Caki2 (cell line): Measurements from ENCODE around the gene TBKBP1. TPM values are rescaled to one million over a fixed set of nuclear protein-coding genes. Genes with fewer than 3 reads are reported as not detected.

Experiments
- DNase-seq: peaks from one replicate; pipeline ENCODE4 v3.0.0-alpha.2; 2015; ENCODE audit warnings: low read depth
- in situ Hi-C: cut with HindIII; loops from 2 replicates; pipeline ENCODE4 v1.10.0; 2016; ENCODE audit warnings: low sequenced_read_pairs, low pct_unique_long_range_greater_than_20kb, mixed read lengths
- total RNA-seq: library from RNA; depleted of rRNA; stranded (reverse); fragments of >200 nt; shearing (Covaris generic); gene quantifications from 2 replicates; pipeline ENCODE4 v1.2.3, GENCODE V29; 2014; ENCODE audit warnings: low replicate concordance

Gene TBKBP1
- total RNA-seq, 1 experiment from 2014 or later: 0.74 TPM

- DNase-seq: no peak
- in situ Hi-C loops: no loop called here
Measured at GRCh38 chr17:47720196-47720595, 26.2 kb downstream of the TBKBP1 start.

- in situ Hi-C loops: no loop called here
- no peak for DNase-seq
Measured at GRCh38 chr17:47720754-47721533, 27.0 kb downstream of the TBKBP1 start.

DNA sequence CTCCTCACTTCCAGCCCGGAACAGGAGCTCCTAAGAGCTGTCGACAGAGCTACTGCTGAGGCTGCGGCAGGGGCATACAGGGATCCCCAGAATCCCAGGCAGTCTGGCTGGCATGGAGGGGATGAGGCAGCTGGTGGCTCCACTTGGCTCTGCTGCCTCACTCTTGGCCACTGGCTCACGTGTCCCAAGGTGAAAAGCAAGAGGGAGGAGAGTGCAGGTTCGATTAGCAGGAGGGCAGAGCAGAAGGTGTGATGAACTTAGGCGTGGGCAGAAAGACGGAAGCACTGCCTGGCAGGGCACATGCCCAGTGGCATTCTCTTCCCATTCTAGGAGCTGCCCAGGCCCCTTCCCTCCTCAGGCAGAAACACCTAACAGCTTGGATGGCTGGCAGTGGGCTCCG lies 27.8 kb downstream of the TBKBP1 start:
- in situ Hi-C loops: no loop called here
- no peak for DNase-seq

DNA sequence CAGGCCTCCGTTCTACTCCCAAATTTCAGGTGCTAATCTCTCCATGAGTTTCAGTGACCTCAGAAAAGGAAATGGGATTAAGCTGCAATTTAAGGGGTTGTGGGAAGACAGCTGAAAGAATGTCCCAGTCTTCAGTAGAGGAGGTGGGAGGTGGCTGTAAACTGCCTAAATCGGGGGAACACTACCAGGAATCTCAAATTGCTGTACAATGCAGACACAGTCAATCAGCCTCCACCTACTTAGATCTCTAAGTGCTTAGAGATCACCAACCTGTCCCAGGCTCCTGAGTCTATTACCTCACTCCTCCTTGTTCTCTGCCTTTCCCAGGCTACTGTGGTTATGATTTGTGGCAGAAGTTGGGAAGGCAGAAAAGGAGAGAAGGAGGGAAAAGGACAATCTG lies 30.7 kb downstream of the TBKBP1 start:
- in situ Hi-C loops: no loop called here
- DNase-seq: no peak

DNA sequence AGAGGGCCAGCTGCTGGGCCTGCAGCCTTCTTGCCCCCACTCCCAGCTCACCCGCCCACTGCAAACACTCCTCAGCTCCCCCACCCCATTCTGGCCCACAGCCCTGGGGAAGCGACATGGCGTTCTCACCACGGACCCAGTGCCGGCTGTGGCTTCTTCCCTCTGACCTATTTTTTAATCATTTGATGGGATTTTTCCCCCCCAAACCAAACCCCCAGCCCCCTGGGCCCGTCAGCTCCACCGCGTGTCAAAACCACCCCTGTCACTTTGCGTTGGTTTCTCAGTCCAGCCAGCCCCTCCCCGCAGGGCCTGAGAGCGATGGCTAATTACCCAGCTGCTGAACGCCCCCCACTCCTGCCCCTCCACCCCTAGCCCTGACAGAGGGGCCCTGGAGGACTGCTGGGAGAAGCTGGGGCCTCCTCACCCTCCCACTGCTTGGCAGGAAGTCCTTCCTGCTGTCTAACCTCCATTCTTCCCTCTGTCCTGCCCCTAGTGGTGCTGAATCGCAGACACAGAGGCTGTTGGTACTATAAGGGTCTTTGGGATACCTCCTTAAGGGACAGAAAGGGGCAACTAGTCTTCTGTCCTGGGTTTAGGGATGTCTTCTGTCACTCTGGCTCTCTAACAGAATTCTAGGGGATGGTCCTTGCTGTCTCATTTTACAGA lies 31.6 kb downstream of the TBKBP1 start:
- DNase-seq: no peak
- in situ Hi-C loops: no loop called here

DNA sequence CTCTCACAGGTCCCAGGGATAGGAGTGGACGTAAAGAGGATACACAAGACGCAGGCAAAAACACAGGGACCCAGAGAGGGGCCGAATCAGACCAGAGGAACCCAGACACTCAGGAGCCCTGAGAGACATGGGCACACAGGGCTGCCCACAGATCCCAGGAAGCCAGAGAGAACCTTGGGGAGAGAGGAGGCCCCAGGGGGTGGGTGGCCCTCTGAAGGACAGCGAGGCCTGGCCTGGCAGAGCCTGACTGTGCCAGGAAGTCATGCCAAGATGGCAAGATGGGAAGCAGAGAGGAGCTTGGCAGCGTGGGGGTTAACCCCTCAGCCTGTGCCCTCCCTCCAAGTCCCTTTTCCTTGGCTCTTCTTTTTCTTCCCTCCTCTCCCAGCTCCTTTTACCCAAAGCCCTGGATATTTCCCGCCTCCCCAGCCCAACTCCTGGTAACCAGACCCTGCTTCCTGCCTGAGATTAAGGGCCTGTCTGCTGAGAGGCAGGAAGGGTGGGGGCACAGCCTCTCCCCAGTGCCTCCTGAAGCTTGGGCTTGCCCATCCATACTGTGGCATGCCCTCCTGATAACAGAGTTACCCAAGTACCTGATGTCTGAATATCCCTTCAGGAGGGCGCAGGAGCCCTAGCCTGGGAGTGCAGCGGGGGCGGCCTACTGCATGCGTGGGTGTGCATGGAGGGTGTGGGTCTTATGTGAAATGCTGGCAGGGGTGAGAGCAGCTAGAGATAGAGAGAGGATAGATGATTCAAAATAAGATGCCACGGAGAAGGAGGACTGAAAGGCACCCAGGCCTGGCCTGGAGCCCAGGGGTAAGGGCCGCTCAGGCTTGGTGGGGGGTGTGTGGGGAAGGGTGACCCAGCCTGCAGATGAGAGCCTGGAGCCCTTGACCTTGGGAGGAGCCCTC lies 33.1 kb downstream of the TBKBP1 start:
- no peak for DNase-seq
- in situ Hi-C loops: no loop called here

GRCh38 chr17:47727704-47728036 lies 33.7 kb downstream of the TBKBP1 start:
- in situ Hi-C loops: no loop called here
- DNase-seq: no peak

DNA sequence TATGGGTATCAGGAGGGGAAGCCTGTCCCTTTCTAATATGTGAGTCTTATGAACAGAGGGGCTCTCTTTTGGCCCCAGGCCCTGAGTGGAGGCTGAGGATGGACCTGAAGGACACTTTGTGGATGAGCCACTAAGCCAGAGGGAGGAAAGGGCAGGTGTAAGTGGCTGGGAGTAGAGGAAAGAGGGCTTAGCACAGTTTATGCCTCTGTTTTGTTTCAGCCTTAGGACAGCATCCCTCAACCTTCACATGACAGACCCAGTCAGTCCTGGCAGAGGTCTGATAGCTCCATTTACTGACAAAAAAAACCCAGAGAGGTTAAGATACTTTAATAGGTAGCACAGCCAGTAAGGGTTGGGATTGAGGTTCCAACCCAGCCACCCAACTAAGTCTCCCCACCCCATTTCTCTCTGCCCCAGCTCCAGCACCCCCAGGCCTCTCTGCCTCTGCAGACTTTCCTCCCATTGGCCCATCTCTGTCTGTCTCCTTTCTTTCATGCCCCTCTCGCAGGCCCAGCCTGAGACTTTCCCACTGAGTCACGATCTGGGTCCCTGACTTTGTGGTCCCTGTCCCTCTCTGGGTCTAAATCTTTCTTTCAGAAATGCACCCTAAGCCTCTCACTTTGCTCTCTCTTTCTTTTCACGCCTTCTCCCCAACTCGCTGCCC lies 34.4 kb downstream of the TBKBP1 start:
- in situ Hi-C loops: no loop called here
- DNase-seq: no peak

DNA sequence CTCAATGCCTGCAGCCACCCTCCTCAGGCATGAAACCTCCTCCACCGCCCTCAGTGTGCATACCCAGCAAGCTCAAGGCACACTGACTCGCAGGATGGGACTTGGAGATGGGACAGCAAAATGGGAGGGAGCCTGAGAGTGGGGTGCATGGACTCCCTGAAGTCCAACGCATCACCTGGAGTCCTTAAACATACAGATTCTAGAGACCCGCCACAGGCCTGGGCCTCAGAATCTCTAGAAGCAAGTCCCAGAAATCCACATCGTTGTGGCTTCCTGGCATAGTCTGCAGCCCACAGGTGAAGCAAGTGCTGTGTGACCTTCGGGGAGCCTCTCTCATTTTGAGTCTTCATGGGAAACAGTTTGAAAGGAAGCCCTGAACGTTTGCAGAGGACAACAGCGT lies 35.5 kb downstream of the TBKBP1 start:
- DNase-seq: no peak
- in situ Hi-C loops: no loop called here

DNA sequence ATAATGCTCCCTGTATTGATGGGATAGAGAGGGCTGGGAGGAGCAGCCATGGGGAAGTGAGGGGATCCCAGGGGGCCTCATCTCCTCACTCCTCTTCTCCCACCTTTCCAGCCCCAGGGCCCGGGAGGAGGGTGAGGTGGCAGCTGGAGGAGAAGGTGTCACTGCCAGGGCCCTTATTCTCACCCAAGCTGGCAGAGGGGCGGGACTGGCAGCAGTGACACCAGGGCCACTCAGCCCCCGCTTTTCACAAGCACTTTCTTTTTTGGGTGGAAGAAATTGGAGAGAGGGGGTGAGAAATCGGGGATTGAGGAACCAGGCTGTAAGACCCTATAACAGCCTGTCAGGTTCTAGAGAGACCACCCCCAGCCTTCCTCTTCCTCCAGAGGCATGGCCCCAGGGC lies 36.7 kb downstream of the TBKBP1 start:
- in situ Hi-C loops: no loop called here
- no peak for DNase-seq

- no peak for DNase-seq
- in situ Hi-C loops: no loop called here
Measured at GRCh38 chr17:47731396-47731795, 37.4 kb downstream of the TBKBP1 start.

GRCh38 chr17:47732399-47733046 lies 38.6 kb downstream of the TBKBP1 start:
- in situ Hi-C loops: no loop called here
- no peak for DNase-seq

GRCh38 chr17:47733047-47733673 lies 39.2 kb downstream of the TBKBP1 start, which contains the start of gene TBX21:
Gene TBX21 (plus strand): TSS chr17:47733236. CDS start chr17:47733455, 219 bp downstream.
- in situ Hi-C loops: no loop called here
- DNase-seq: no peak

GRCh38 chr17:47733674-47734410 lies 39.9 kb downstream of the TBKBP1 start:
- DNase-seq: no peak
- in situ Hi-C loops: no loop called here

DNA sequence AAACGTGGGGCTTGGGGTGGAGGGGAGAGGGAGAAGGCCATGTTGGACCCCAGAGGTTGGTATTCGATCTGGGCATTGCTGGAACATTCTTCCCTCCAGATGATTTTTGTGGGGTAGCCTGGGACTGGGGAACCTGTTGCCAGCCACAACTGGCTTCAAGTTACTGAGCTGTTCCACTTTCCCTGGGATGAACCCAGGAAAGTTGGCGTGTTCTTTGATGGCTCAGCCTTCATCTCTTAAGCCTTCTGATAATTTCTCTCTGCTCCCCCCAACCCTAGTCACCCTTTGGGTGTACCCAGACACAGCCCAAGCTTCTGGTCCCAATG lies 41.1 kb downstream of the TBKBP1 start:
- in situ Hi-C loops: no loop called here

DNA sequence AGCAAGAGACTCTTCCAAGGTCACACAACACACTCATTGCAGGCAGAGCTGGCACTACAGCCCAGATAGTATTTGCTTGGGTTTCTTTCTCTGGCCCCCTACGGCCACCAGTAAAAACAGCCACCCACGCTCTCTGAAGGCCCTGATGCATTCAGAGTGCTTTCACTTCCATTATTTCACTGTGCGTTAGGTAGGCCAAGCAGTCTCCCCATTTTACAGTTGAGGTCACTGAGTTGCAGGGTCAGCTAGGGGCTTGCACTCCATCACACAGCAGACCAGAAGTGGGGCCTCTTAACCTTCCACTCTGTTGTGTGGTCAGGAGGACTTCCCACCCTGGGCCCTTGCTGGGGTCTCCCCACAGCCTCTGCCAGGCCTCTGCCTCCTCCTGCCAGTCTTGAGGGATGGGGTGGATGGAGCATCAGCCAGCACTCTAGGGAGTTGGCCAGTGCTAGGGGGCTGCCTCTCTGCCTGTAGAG lies 41.6 kb downstream of the TBKBP1 start:
- DNase-seq: no peak
- in situ Hi-C loops: no loop called here

More for the DNA sequence above, 41.1 kb downstream of the TBKBP1 start:
- DNase-seq: no peak
